ENCODE data around the gene SOX5. TPM values are rescaled to one million over a fixed set of nuclear protein-coding genes. Genes with fewer than 3 reads are reported as not detected.
"Not testable (repeated sequence)": the region's sequence is repeated elsewhere in the genome, so short reads cannot be mapped to it uniquely, and the experiment has no call there.

SOX5 gene
- total and polyA plus RNA-seq, 9 donors, result 1.6 to 7.3 (median 2.5) TPM

GRCh38 chr12:23528316-23528715 lies 421.2 kb downstream of the SOX5 start:
- DNase-seq, result no peak
- Histone ChIP-seq H3K27me3 (ENCODE audit: control insufficient read depth, insufficient read depth, low read length) (no peaks in the 10 kb centered on the region), H3K27ac (ENCODE audit: low read length) (no peak overlapping the region), H3K9me3 (replicated peaks; ENCODE audit: control insufficient read depth, low read depth, low read length) (peaks cover 6% of the 10 kb centered on the region), H3K4me1 (ENCODE audit: control insufficient read depth, insufficient read depth, low read length) (no peaks in the 10 kb centered on the region), H3K4me3 (ENCODE audit: low read length) (no peak overlapping the region), H3K36me3 (ENCODE audit: control insufficient read depth, insufficient read depth, low read length) (no peaks in the 10 kb centered on the region)
- no CpG with 5 or more reads among the region's 1 CpG for WGBS (ENCODE audit: insufficient coverage)

- Histone ChIP-seq H3K4me3 (ENCODE audit: low read length) (no peak overlapping the region), H3K27me3 (ENCODE audit: control insufficient read depth, insufficient read depth, low read length) (no peaks in the 10 kb centered on the region), H3K36me3 (ENCODE audit: control insufficient read depth, insufficient read depth, low read length) (no peaks in the 10 kb centered on the region), H3K27ac (ENCODE audit: low read length) (no peak overlapping the region), H3K4me1 (ENCODE audit: control insufficient read depth, insufficient read depth, low read length) (no peaks in the 10 kb centered on the region), H3K9me3 (replicated peaks; ENCODE audit: control insufficient read depth, low read depth, low read length) (peaks cover 6% of the 10 kb centered on the region)
- DNase-seq, result no peak
- no CpG with 5 or more reads among the region's 5 CpGs for WGBS (ENCODE audit: insufficient coverage)
Observed at GRCh38 chr12:23525450-23526072, 423.9 kb downstream of the SOX5 start.

GRCh38 chr12:23523339-23523738 lies 426.1 kb downstream of the SOX5 start:
- Histone ChIP-seq H3K36me3 (ENCODE audit: control insufficient read depth, insufficient read depth, low read length) (no peaks in the 10 kb centered on the region), H3K27me3 (ENCODE audit: control insufficient read depth, insufficient read depth, low read length) (no peaks in the 10 kb centered on the region), H3K27ac (ENCODE audit: low read length) (no peak overlapping the region), H3K9me3 (replicated peaks; ENCODE audit: control insufficient read depth, low read depth, low read length) (peaks cover 6% of the 10 kb centered on the region), H3K4me1 (ENCODE audit: control insufficient read depth, insufficient read depth, low read length) (no peaks in the 10 kb centered on the region), H3K4me3 (ENCODE audit: low read length) (no peak overlapping the region)
- WGBS (ENCODE audit: insufficient coverage), result no CpG with 5 or more reads among the region's 2 CpGs
- DNase-seq, result no peak

GRCh38 chr12:23519444-23519843 lies 430.0 kb downstream of the SOX5 start:
- not testable (repeated sequence) for H3K27me3 ChIP-seq (ENCODE audit: control insufficient read depth, insufficient read depth, low read length)
- no CpG with 5 or more reads among the region's 1 CpG for WGBS (ENCODE audit: insufficient coverage)

GRCh38 chr12:23515785-23516184 lies 433.7 kb downstream of the SOX5 start:
- not testable (repeated sequence) for H3K36me3 ChIP-seq (ENCODE audit: control insufficient read depth, insufficient read depth, low read length); H3K27me3 ChIP-seq (ENCODE audit: control insufficient read depth, insufficient read depth, low read length); H3K4me1 ChIP-seq (ENCODE audit: control insufficient read depth, insufficient read depth, low read length); H3K4me3 ChIP-seq (ENCODE audit: low read length); H3K9me3 ChIP-seq (replicated peaks; ENCODE audit: control insufficient read depth, low read depth, low read length); H3K27ac ChIP-seq (ENCODE audit: low read length); DNase-seq
- no CpG with 5 or more reads among the region's 6 CpGs for WGBS (ENCODE audit: insufficient coverage)

More at GRCh38 chr12:23519444-23519843, 430.0 kb downstream of the SOX5 start:
- H3K9me3 ChIP-seq (replicated peaks; ENCODE audit: control insufficient read depth, low read depth, low read length); H3K4me3 ChIP-seq (ENCODE audit: low read length); DNase-seq; H3K4me1 ChIP-seq (ENCODE audit: control insufficient read depth, insufficient read depth, low read length); H3K36me3 ChIP-seq (ENCODE audit: control insufficient read depth, insufficient read depth, low read length); H3K27ac ChIP-seq (ENCODE audit: low read length): not testable (repeated sequence)

- 85% methylated on average over 6 of the region's 8 CpGs for WGBS (ENCODE audit: insufficient coverage)
- Histone ChIP-seq H3K27ac (ENCODE audit: low read length) (no peak overlapping the region), H3K9me3 (replicated peaks; ENCODE audit: control insufficient read depth, low read depth, low read length) (no peaks in the 10 kb centered on the region), H3K27me3 (ENCODE audit: control insufficient read depth, insufficient read depth, low read length) (no peaks in the 10 kb centered on the region), H3K4me1 (ENCODE audit: control insufficient read depth, insufficient read depth, low read length) (no peaks in the 10 kb centered on the region), H3K36me3 (ENCODE audit: control insufficient read depth, insufficient read depth, low read length) (no peaks in the 10 kb centered on the region), H3K4me3 (ENCODE audit: low read length) (no peak overlapping the region)
- DNase-seq, result no peak
Observed at GRCh38 chr12:23510484-23510883, 439.0 kb downstream of the SOX5 start.

- H3K27me3 ChIP-seq (ENCODE audit: control insufficient read depth, insufficient read depth, low read length); H3K4me1 ChIP-seq (ENCODE audit: control insufficient read depth, insufficient read depth, low read length); DNase-seq; H3K4me3 ChIP-seq (ENCODE audit: low read length); H3K27ac ChIP-seq (ENCODE audit: low read length); H3K9me3 ChIP-seq (replicated peaks; ENCODE audit: control insufficient read depth, low read depth, low read length); H3K36me3 ChIP-seq (ENCODE audit: control insufficient read depth, insufficient read depth, low read length): not testable (repeated sequence)
- WGBS (ENCODE audit: insufficient coverage), result 56% methylated on average over 7 of the region's 8 CpGs
Observed at GRCh38 chr12:23509832-23510231, 439.6 kb downstream of the SOX5 start.

GRCh38 chr12:23507785-23508184 lies 441.7 kb downstream of the SOX5 start:
- 100% methylated on average over 1 of the region's 4 CpGs for WGBS (ENCODE audit: insufficient coverage)
- H3K36me3 ChIP-seq (ENCODE audit: control insufficient read depth, insufficient read depth, low read length); H3K27ac ChIP-seq (ENCODE audit: low read length); H3K4me3 ChIP-seq (ENCODE audit: low read length); H3K4me1 ChIP-seq (ENCODE audit: control insufficient read depth, insufficient read depth, low read length); H3K27me3 ChIP-seq (ENCODE audit: control insufficient read depth, insufficient read depth, low read length); H3K9me3 ChIP-seq (replicated peaks; ENCODE audit: control insufficient read depth, low read depth, low read length); DNase-seq: not testable (repeated sequence)

GRCh38 chr12:23505736-23506135 lies 443.7 kb downstream of the SOX5 start:
- not testable (repeated sequence) for H3K27me3 ChIP-seq (ENCODE audit: control insufficient read depth, insufficient read depth, low read length); H3K9me3 ChIP-seq (replicated peaks; ENCODE audit: control insufficient read depth, low read depth, low read length); H3K36me3 ChIP-seq (ENCODE audit: control insufficient read depth, insufficient read depth, low read length); DNase-seq; H3K4me3 ChIP-seq (ENCODE audit: low read length); H3K27ac ChIP-seq (ENCODE audit: low read length); H3K4me1 ChIP-seq (ENCODE audit: control insufficient read depth, insufficient read depth, low read length)
- WGBS (ENCODE audit: insufficient coverage), result no CpG with 5 or more reads among the region's 1 CpG

- Histone ChIP-seq H3K27me3 (ENCODE audit: control insufficient read depth, insufficient read depth, low read length) (no peaks in the 10 kb centered on the region), H3K9me3 (replicated peaks; ENCODE audit: control insufficient read depth, low read depth, low read length) (no peaks in the 10 kb centered on the region), H3K27ac (ENCODE audit: low read length) (no peak overlapping the region), H3K4me3 (ENCODE audit: low read length) (no peak overlapping the region), H3K36me3 (ENCODE audit: control insufficient read depth, insufficient read depth, low read length) (no peaks in the 10 kb centered on the region), H3K4me1 (ENCODE audit: control insufficient read depth, insufficient read depth, low read length) (no peaks in the 10 kb centered on the region)
- WGBS (ENCODE audit: insufficient coverage), result no CpG with 5 or more reads among the region's 4 CpGs
- DNase-seq, result no peak
Observed at GRCh38 chr12:23504641-23505399, 444.6 kb downstream of the SOX5 start.

All from muscle of leg (tissue), 11 donors.